Activated T-helper 1 cell treated with anti-CD3 and anti-CD28 coated beads, Interleukin-12 subunit alpha, Interleukin-12 subunit beta, Interleukin-2, Interleukin-4 antibody, amounts not matched to agents 30 ng/mL and 10 ng/mL and 1 ng/mL, durations not matched to agents 14 hours and 24 hours and 36 hours (primary cell): ENCODE data around the gene NCAPD2. TPM values are rescaled to one million over a fixed set of nuclear protein-coding genes. Genes with fewer than 3 reads are reported as not detected.

ENCODE experiments used
- DNase-seq: peaks from one replicate; pipeline ENCODE4 v3.0.0; 2021; ENCODE audit warnings: low spot score
- H3K27ac Mint-ChIP-seq: one replicate; pipeline ENCODE4 v1.8.0; 2021; ENCODE audit warnings: mild to moderate bottlenecking, mixed read lengths
- H3K27me3 Mint-ChIP-seq: one replicate; pipeline ENCODE4 v1.8.0; 2022; ENCODE audit warnings: mild to moderate bottlenecking, moderate library complexity, mixed read lengths; ENCODE audit not compliant: insufficient read depth
- H3K36me3 Mint-ChIP-seq: one replicate; pipeline ENCODE4 v1.8.0; 2021; ENCODE audit warnings: low read depth, mixed read lengths
- H3K4me1 Mint-ChIP-seq: one replicate; pipeline ENCODE4 v1.8.0; 2021; ENCODE audit warnings: low read depth, mixed read lengths
- H3K4me3 Mint-ChIP-seq: one replicate; pipeline ENCODE4 v1.8.0; 2021; ENCODE audit warnings: mild to moderate bottlenecking, moderate library complexity, mixed read lengths
- H3K9me3 Mint-ChIP-seq: one replicate; pipeline ENCODE4 v1.8.0; 2021; ENCODE audit warnings: mixed read lengths
- intact Hi-C: fragments of 100-400 bp; cut with micrococcal nuclease; formaldehyde crosslinking; loops from one replicate; pipeline ENCODE4 v1.15.1; 2024
- total RNA-seq: library from RNA; stranded (reverse); gene quantifications from 2 replicates; pipeline ENCODE4 v1.2.3, GENCODE V29; 2022

Gene NCAPD2
- total RNA-seq: 91.6 and 93.4 TPM in 2 replicates

DNA sequence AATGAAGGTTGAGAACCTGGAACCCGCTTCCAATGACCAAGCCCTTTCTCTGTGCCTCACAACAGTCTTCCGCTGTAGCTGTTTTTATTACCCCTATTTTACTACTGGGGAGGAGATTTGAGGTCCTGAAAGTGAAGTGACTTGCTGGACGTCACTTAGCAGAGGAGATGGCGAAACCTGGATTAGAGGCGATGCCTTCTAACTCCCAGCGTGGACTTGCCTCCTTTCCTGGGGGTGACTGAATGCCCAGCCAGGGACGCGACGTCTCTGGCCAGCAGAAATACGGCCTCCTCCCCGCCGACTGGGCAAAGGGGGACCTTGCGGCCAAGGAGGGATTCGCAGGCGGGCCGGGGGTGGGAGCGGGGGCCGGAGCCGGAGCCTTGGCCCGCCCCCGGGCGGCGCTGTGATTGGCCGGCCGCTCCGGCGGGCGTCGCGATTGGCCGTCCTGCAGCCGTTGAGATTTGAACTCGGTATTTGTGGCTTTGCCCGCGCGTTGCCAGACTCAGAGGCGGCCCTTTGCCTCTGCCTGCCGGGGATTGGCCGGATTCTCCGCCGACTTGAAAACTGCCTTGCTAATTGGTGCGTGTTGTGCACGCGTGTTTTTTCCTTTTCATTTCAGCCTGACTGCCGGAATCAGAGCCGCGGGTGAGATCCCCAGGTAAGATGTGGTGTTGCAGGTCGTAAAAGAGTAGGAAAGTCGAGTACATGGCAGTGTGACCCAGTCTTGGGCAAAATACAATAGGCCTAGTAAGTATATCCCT lies at the start of gene NCAPD2:
Gene NCAPD2, plus strand, starts transcription at position 606 of the 761 bp plus-strand sequence. CDS start 997 bp downstream, outside the sequence.
- peaks cover 3% of the 10 kb centered on the region for H3K27me3 Mint-ChIP-seq
- peaks cover 33% of the 10 kb centered on the region for H3K4me1 Mint-ChIP-seq
- H3K36me3 Mint-ChIP-seq: peaks cover 23% of the 10 kb centered on the region
- no peaks in the 10 kb centered on the region for H3K9me3 Mint-ChIP-seq
- intact Hi-C loops: loop anchor here (1.0 to 10.0 kb wide), 18 partner anchors 23 to 639 kb away; partner anchors contain the start of genes CDCA3, CHD4, CLSTN3 and COPS7A
- DNase-seq: peak; percentile 96
- H3K4me3 Mint-ChIP-seq: peak within 1 kb of the TSS; percentile 97
- H3K27ac Mint-ChIP-seq: peak within 1 kb of the TSS; percentile 97

DNA sequence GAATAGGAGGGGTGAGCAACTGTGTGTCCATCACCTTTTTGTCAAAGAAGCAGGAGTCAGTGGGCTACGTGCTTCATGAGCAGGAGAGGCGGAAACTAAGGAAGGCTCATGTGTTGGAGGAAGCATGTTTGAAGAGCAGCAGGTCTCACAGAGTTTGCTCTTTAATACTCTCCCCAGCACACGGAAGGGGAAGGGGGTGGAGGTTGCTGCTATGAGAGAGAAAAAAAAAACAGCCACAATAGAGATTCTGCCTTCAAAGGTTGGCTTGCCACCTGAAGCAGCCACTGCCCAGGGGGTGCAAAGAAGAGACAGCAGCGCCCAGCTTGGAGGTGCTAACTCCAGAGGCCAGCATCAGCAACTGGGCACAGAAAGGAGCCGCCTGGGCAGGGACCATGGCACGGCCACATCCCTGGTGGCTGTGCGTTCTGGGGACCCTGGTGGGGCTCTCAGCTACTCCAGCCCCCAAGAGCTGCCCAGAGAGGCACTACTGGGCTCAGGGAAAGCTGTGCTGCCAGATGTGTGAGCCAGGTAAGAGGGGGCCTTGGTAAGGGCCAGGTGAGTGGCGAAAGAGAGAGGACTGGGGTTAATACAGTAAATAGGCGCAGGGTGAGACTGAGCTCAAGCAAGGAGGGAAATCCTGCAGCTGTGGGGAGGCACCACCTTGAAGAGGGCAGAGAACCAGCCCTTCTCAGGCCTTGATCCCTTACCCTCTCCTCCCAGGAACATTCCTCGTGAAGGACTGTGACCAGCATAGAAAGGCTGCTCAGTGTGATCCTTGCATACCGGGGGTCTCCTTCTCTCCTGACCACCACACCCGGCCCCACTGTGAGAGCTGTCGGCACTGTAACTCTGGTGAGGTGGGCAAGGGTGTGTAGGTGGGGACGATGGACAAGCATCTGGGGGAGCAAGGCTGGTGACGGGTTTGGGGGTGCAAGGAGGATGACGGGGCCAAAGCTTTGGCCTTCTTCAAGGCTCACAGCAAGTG lies 48.9 kb upstream of the NCAPD2 start, which contains the start of gene CD27:
Gene CD27, plus strand, starts transcription at position 252 of the 985 bp plus-strand sequence. Its CDS starts 141 bp downstream, at position 393.
- H3K9me3 Mint-ChIP-seq: no peaks in the 10 kb centered on the region
- intact Hi-C loops: loop anchor here (5.0 kb wide), 1 partner anchor 1637 kb away; the partner anchor contains the start of gene NECAP1
- no peaks in the 10 kb centered on the region for H3K27me3 Mint-ChIP-seq
- peak within 1 kb of the TSS; percentile 93 for H3K4me3 Mint-ChIP-seq
- peaks cover 26% of the 10 kb centered on the region for H3K36me3 Mint-ChIP-seq
- H3K4me1 Mint-ChIP-seq: peaks cover 73% of the 10 kb centered on the region
- H3K27ac Mint-ChIP-seq: peak within 1 kb of the TSS; percentile 97
- no peak for DNase-seq

- Mint-ChIP-seq H3K4me1 (peaks cover 82% of the 10 kb centered on the region), H3K27ac (peak overlapping the region; percentile 91), H3K4me3 (peak overlapping the region; percentile 98), H3K27me3 (no peaks in the 10 kb centered on the region), H3K36me3 (peaks cover 68% of the 10 kb centered on the region), H3K9me3 (no peaks in the 10 kb centered on the region)
- intact Hi-C loops: loop anchor here (5.0 kb wide), 1 partner anchor 42 kb away; the partner anchor contains the start of genes MRPL51 and NCAPD2
- DNase-seq: no peak
Measured at GRCh38 chr12:6450091-6450868, 43.6 kb upstream of the NCAPD2 start.

GRCh38 chr12:6450869-6451347 lies 43.0 kb upstream of the NCAPD2 start:
- no peaks in the 10 kb centered on the region for H3K27me3 Mint-ChIP-seq
- H3K36me3 Mint-ChIP-seq: peaks cover 67% of the 10 kb centered on the region
- intact Hi-C loops: loop anchor here (1.0 to 5.0 kb wide), 2 partner anchors 28 to 41 kb away; partner anchors contain the start of genes MRPL51 and NCAPD2
- DNase-seq: no peak
- H3K4me1 Mint-ChIP-seq: peaks cover 78% of the 10 kb centered on the region
- peak overlapping the region; percentile 98 for H3K4me3 Mint-ChIP-seq
- H3K9me3 Mint-ChIP-seq: no peaks in the 10 kb centered on the region
- peak overlapping the region; percentile 91 for H3K27ac Mint-ChIP-seq

DNA sequence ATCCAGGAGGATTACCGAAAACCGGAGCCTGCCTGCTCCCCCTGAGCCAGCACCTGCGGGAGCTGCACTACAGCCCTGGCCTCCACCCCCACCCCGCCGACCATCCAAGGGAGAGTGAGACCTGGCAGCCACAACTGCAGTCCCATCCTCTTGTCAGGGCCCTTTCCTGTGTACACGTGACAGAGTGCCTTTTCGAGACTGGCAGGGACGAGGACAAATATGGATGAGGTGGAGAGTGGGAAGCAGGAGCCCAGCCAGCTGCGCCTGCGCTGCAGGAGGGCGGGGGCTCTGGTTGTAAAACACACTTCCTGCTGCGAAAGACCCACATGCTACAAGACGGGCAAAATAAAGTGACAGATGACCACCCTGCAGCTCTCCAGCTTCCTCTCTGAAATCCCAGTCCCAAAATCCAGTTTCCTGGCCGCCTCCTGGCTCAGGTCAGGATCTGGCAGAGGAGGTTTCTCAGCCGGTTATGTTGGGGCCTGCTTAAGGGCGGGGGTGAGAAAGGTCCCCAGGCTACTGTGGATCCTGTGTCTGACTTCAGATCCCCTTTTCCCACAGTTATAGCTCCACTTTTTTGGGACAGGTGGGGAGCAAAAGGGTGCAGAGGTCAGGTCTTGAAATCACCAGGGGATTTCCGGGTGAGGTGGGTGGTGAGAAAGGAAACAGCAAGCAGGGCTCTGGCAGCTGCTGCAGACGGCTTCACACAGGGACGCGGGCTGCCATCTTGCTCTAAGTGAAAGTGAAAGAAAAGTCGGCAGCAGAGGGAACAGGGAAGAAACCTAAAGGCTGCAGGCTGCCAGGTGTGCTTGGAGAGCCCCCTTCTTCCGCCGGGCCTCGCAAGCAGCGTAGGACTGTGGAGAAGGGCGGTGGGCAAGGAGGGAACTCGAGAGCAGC lies 42.3 kb upstream of the NCAPD2 start, which contains the start of gene TAPBPL:
Gene TAPBPL, plus strand, starts transcription at position 695 of the 897 bp plus-strand sequence. CDS start 207 bp downstream, outside the sequence.
- H3K27me3 Mint-ChIP-seq: no peaks in the 10 kb centered on the region
- no peaks in the 10 kb centered on the region for H3K9me3 Mint-ChIP-seq
- intact Hi-C loops: loop anchor here (1.0 to 5.0 kb wide), 5 partner anchors 8 to 41 kb away; partner anchors contain the start of genes MRPL51 and NCAPD2
- H3K4me1 Mint-ChIP-seq: peaks cover 72% of the 10 kb centered on the region
- peaks cover 67% of the 10 kb centered on the region for H3K36me3 Mint-ChIP-seq
- peak within 1 kb of the TSS; percentile 91 for H3K27ac Mint-ChIP-seq
- peak; percentile 79 for DNase-seq
- peak within 1 kb of the TSS; percentile 98 for H3K4me3 Mint-ChIP-seq

GRCh38 chr12:6452245-6452943 lies 41.5 kb upstream of the NCAPD2 start:
- Mint-ChIP-seq H3K27me3 (no peaks in the 10 kb centered on the region), H3K27ac (peak overlapping the region; percentile 91), H3K36me3 (peaks cover 67% of the 10 kb centered on the region), H3K9me3 (no peaks in the 10 kb centered on the region), H3K4me1 (peaks cover 71% of the 10 kb centered on the region), H3K4me3 (peak overlapping the region; percentile 98)
- DNase-seq: no peak
- intact Hi-C loops: loop anchor here (1.0 to 5.0 kb wide), 4 partner anchors 9 to 40 kb away; partner anchors contain the start of genes MRPL51 and NCAPD2

- no peak for DNase-seq
- Mint-ChIP-seq H3K27me3 (no peaks in the 10 kb centered on the region), H3K9me3 (no peaks in the 10 kb centered on the region), H3K27ac (peak overlapping the region; percentile 91), H3K4me1 (peaks cover 66% of the 10 kb centered on the region), H3K36me3 (peaks cover 64% of the 10 kb centered on the region), H3K4me3 (peak overlapping the region; percentile 98)
- intact Hi-C loops: loop anchor here (1.0 to 5.0 kb wide), 4 partner anchors 9 to 39 kb away; partner anchors contain the start of genes MRPL51 and NCAPD2
Measured at GRCh38 chr12:6452944-6453630, 40.8 kb upstream of the NCAPD2 start.

GRCh38 chr12:6457220-6457945 lies 36.5 kb upstream of the NCAPD2 start:
- peak overlapping the region; percentile 72 for H3K27ac Mint-ChIP-seq

GRCh38 chr12:6458281-6459003 lies 35.5 kb upstream of the NCAPD2 start:
- peak overlapping the region; percentile 74 for H3K27ac Mint-ChIP-seq

More at GRCh38 chr12:6457220-6457945, 36.5 kb upstream of the NCAPD2 start:
- H3K9me3 Mint-ChIP-seq: no peaks in the 10 kb centered on the region
- intact Hi-C loops: no loop called here
- DNase-seq: no peak
- peaks cover 73% of the 10 kb centered on the region for H3K36me3 Mint-ChIP-seq
- H3K4me1 Mint-ChIP-seq: peaks cover 71% of the 10 kb centered on the region
- H3K4me3 Mint-ChIP-seq: peak overlapping the region; percentile 8
- no peaks in the 10 kb centered on the region for H3K27me3 Mint-ChIP-seq

More at GRCh38 chr12:6458281-6459003, 35.5 kb upstream of the NCAPD2 start:
- Mint-ChIP-seq H3K36me3 (peaks cover 73% of the 10 kb centered on the region), H3K4me3 (no peak overlapping the region), H3K9me3 (no peaks in the 10 kb centered on the region), H3K4me1 (peaks cover 72% of the 10 kb centered on the region), H3K27me3 (no peaks in the 10 kb centered on the region)
- intact Hi-C loops: no loop called here
- DNase-seq: no peak
